Large intestine (tissue), 3 donors: ENCODE results near the gene TGFBR2. TPM values are rescaled to one million over a fixed set of nuclear protein-coding genes. Genes with fewer than 3 reads are reported as not detected.
"Not testable (repeated sequence)": the region's sequence is repeated elsewhere in the genome, so short reads cannot be mapped to it uniquely, and the experiment has no call there.

ENCODE experiments used
- DNase-seq, 2 donors: peaks; one replicate each; pipeline versions ENCODE4 v3.0.0 to v3.0.0-alpha.2; 2013
- H3K27ac ChIP-seq: one replicate; pipeline ENCODE4 v1.5.1; 2013; ENCODE audit warnings: low read length
- H3K27me3 ChIP-seq: 2 replicates; pipeline ENCODE4 v1.6.1; 2013; ENCODE audit warnings: low read length; ENCODE audit not compliant: control insufficient read depth, insufficient read depth
- H3K36me3 ChIP-seq: 2 replicates; pipeline ENCODE4 v1.6.1; 2013; ENCODE audit warnings: low read length; ENCODE audit not compliant: control insufficient read depth, insufficient read depth
- H3K4me1 ChIP-seq: one replicate; pipeline ENCODE4 v1.6.1; 2013; ENCODE audit warnings: low read length; ENCODE audit not compliant: control insufficient read depth, insufficient read depth
- H3K4me3 ChIP-seq: one replicate; pipeline ENCODE4 v1.5.1; 2013; ENCODE audit warnings: low read length
- H3K9me3 ChIP-seq: one replicate; pipeline ENCODE4 v1.6.1; 2013; ENCODE audit warnings: mild to moderate bottlenecking, low read depth, low read length, moderate library complexity; ENCODE audit not compliant: control insufficient read depth
- WGBS: methylation state at CpG from one replicate; pipeline ENCODE4 v1.1.5; 2013; ENCODE audit warnings: low lambda C conversion rate; ENCODE audit not compliant: insufficient coverage; 5-methylcytosine and 5-hydroxymethylcytosine counted together
- polyA plus RNA-seq: library from polyadenylated mRNA; unstranded; fragments of 120-200 nt; gene quantifications from one replicate; pipeline ENCODE4 v1.2.1, GENCODE V29; 2013

TGFBR2 gene
- polyA plus RNA-seq, 1 donor: 62.9 TPM

DNA sequence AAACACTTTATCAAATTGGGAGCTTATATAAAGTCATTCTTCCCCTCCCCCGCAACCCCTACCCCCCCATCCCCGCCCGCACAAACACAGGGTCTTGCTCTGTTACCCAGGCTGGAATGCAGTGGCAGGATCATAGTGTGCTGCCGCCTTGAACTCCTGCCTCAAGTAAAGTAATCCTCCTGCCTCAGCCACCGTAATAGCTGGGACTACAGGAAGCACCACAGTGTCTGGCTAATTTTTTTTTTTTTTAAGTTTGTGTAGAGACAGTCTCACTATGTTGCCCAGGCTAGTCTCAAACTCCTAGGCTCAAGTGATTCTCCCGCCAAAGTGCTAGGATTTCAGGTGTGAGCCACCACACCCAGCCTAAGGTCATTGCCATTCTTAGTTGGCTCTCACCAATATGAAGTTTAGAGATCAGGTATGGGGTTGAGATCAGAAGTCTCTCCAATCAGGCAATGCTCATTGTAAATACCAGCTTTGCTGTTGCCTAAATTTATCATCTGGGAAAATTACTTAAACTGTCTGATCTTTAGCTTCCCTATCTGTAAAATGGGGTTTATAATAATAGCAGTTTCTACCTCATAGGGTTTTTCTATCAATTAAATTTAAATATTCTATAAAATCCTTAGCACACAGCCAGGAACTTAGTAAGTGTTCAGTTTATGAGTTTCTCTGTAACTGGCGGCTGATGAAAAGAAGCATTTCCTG is 60.3 kb downstream of the TGFBR2 start:
- no CpG with 5 or more reads among the region's 7 CpGs for WGBS
- H3K27me3 ChIP-seq: no peaks in the 10 kb centered on the region
- H3K27ac ChIP-seq: no peak overlapping the region
- H3K4me3 ChIP-seq: no peak overlapping the region
- no peaks in the 10 kb centered on the region for H3K9me3 ChIP-seq
- peaks cover 28% of the 10 kb centered on the region for H3K36me3 ChIP-seq
- peaks cover 3% of the 10 kb centered on the region for H3K4me1 ChIP-seq
- DNase-seq: no peak

DNA sequence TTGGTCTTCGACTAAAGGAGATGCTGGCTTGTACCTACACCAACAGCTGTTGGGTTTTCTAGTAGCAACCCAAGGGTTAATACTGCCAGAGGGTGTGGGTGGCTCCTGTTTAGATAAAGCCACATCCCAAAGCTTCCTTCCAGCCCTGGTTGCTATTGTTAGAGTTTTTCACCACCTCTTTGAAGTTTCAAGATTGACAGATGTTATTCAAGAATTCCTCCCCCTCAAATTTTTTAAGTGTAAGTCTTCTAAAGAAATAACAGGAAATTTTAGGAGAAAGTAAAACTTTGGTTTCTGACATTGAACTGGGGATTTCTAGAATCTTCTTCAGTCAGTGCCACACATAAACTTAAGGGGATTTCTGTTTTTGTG is 60.9 kb downstream of the TGFBR2 start:
- Histone ChIP-seq H3K36me3 (peaks cover 34% of the 10 kb centered on the region), H3K4me3 (no peak overlapping the region), H3K4me1 (peaks cover 3% of the 10 kb centered on the region), H3K27me3 (no peaks in the 10 kb centered on the region), H3K27ac (no peak overlapping the region), H3K9me3 (no peaks in the 10 kb centered on the region)
- no peak for DNase-seq
- WGBS: no CpG with 5 or more reads among the region's 1 CpG

DNA sequence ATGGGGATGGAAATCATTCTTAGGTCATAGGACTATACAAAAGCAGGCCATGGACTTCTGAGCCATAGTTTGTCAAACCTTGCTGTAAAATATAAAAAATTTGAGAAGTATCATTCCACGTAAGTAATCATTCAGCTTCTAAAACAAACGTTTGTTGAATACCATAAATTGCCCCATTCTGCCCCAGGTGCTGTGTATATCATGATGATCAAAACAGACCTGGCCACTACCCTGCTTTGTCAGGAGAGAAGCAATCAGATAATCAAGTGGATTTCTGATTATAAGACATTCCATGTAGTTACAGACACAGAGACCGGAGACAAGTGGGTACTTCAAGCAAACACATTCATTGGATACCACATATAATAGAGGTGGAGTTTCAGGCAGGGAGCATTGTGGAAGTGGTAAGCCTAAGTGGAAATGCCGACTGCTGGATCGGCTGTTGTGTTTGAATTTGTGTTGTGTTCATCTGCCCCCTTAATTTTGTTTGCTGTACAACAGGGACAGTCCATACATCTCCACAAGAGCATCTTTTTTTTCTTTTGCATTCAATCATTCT is 61.7 kb downstream of the TGFBR2 start:
- DNase-seq: no peak
- H3K4me1 ChIP-seq: peaks cover 8% of the 10 kb centered on the region
- WGBS: no CpG with 5 or more reads among the region's 5 CpGs
- no peak overlapping the region for H3K27ac ChIP-seq
- H3K27me3 ChIP-seq: no peaks in the 10 kb centered on the region
- peaks cover 41% of the 10 kb centered on the region for H3K36me3 ChIP-seq
- H3K4me3 ChIP-seq: no peak overlapping the region
- no peaks in the 10 kb centered on the region for H3K9me3 ChIP-seq

DNA sequence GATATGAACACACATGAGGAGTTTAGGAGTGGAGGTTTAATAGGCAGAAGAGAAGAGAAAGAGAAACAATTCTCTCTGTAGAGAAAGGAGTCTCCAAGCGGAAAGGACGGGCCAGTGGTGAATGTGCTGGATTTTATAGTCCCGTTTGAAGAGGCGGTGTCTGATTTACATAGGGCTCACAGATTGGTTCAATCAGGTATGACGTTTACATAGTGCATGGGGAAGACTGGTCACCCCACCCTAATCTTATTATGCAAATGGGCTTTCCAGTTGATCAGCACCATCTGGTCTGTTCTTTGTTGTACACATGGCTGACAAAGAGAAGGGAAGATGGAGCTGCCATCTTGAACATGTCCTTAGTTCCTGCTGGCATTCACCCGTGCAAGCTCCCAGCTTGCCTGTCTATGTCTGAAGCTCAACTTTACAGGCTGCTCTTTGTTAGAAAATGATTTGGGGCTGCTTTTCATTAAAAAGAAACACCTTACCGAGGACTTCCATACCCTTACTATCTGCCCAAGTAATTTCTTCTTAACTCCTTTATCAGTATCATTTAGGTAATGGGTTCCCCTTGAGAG is 63.0 kb downstream of the TGFBR2 start:
- H3K4me1 ChIP-seq, DNase-seq, H3K27me3 ChIP-seq, H3K9me3 ChIP-seq, H3K4me3 ChIP-seq, H3K27ac ChIP-seq: not testable (repeated sequence)
- WGBS: no CpG with 5 or more reads among the region's 7 CpGs
- peaks cover 50% of the 10 kb centered on the region for H3K36me3 ChIP-seq

DNA sequence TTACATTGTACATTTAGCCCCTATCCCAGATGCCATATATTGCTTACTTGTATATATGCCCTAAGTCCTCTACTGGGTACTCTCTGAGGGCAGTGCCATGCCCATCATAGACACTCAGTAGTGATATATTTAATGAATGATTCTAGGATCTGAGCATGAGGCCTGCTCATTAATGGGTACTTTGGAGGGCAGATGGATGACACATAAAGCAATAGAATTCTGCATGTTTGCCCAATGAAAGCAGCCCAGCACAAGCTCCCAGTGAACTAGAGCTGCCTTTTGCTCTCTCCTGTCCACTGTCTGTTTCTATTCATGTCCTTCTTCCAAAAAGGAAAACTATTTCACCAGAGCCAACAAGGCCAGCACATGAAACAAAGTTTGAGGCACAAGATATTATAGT is 63.9 kb downstream of the TGFBR2 start:
- Histone ChIP-seq H3K9me3 (no peaks in the 10 kb centered on the region), H3K27ac (no peak overlapping the region), H3K27me3 (no peaks in the 10 kb centered on the region), H3K4me3 (no peak overlapping the region), H3K4me1 (peaks cover 7% of the 10 kb centered on the region), H3K36me3 (peaks cover 57% of the 10 kb centered on the region)
- no peak for DNase-seq

DNA sequence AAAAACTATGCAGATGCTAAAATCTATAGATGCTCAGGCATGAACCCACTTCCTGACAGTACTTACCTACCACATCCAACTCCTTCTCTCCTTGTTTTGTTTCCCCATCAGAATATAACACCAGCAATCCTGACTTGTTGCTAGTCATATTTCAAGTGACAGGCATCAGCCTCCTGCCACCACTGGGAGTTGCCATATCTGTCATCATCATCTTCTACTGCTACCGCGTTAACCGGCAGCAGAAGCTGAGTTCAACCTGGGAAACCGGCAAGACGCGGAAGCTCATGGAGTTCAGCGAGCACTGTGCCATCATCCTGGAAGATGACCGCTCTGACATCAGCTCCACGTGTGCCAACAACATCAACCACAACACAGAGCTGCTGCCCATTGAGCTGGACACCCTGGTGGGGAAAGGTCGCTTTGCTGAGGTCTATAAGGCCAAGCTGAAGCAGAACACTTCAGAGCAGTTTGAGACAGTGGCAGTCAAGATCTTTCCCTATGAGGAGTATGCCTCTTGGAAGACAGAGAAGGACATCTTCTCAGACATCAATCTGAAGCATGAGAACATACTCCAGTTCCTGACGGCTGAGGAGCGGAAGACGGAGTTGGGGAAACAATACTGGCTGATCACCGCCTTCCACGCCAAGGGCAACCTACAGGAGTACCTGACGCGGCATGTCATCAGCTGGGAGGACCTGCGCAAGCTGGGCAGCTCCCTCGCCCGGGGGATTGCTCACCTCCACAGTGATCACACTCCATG is 65.3 kb downstream of the TGFBR2 start:
- H3K27me3 ChIP-seq: no peaks in the 10 kb centered on the region
- H3K4me1 ChIP-seq: peaks cover 5% of the 10 kb centered on the region
- no CpG with 5 or more reads among the region's 20 CpGs for WGBS
- no peak for DNase-seq
- no peaks in the 10 kb centered on the region for H3K9me3 ChIP-seq
- H3K36me3 ChIP-seq: peaks cover 65% of the 10 kb centered on the region
- no peak overlapping the region for H3K27ac ChIP-seq
- no peak overlapping the region for H3K4me3 ChIP-seq

DNA sequence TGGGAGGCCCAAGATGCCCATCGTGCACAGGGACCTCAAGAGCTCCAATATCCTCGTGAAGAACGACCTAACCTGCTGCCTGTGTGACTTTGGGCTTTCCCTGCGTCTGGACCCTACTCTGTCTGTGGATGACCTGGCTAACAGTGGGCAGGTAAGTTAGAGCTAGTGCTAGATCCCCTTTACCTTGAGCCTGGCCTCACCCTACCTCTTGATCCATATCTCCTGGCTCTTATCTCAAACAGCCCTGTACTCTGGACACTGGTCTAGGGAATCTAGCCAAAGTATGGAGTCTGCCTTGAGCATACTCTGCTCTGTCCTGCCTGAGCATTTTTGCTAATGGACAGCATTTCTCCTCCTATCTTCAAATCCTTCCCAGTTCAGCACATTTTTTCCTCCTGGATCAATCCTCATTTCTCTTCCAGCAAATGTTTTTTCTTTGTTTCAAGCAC is 65.9 kb downstream of the TGFBR2 start:
- no peak for DNase-seq
- Histone ChIP-seq H3K27me3 (no peaks in the 10 kb centered on the region), H3K9me3 (no peaks in the 10 kb centered on the region), H3K36me3 (peaks cover 69% of the 10 kb centered on the region), H3K4me1 (peaks cover 5% of the 10 kb centered on the region), H3K27ac (no peak overlapping the region), H3K4me3 (no peak overlapping the region)
- no CpG with 5 or more reads among the region's 4 CpGs for WGBS

DNA sequence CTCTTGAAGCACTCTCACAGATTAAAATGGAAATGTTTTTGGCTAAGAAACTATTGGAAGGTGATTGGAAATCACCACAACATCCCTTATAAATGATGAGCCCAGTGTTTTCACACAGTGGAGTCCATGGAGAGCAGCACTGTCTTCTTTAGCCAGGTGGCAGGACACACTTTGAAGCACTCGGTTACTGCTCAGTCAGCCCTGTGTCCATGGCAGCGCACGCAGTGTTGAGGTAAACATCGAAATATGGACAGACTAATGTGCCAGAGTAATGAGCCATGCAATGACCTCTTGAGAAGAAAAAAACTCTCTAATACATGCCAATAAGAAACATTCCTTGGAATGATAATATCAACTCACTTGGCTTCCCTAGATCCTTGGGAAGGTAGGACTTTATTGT is 66.6 kb downstream of the TGFBR2 start:
- Histone ChIP-seq H3K4me3 (no peak overlapping the region), H3K27me3 (no peaks in the 10 kb centered on the region), H3K36me3 (peaks cover 73% of the 10 kb centered on the region), H3K27ac (no peak overlapping the region), H3K9me3 (no peaks in the 10 kb centered on the region), H3K4me1 (peaks cover 5% of the 10 kb centered on the region)
- DNase-seq: no peak
- WGBS: no CpG with 5 or more reads among the region's 4 CpGs

DNA sequence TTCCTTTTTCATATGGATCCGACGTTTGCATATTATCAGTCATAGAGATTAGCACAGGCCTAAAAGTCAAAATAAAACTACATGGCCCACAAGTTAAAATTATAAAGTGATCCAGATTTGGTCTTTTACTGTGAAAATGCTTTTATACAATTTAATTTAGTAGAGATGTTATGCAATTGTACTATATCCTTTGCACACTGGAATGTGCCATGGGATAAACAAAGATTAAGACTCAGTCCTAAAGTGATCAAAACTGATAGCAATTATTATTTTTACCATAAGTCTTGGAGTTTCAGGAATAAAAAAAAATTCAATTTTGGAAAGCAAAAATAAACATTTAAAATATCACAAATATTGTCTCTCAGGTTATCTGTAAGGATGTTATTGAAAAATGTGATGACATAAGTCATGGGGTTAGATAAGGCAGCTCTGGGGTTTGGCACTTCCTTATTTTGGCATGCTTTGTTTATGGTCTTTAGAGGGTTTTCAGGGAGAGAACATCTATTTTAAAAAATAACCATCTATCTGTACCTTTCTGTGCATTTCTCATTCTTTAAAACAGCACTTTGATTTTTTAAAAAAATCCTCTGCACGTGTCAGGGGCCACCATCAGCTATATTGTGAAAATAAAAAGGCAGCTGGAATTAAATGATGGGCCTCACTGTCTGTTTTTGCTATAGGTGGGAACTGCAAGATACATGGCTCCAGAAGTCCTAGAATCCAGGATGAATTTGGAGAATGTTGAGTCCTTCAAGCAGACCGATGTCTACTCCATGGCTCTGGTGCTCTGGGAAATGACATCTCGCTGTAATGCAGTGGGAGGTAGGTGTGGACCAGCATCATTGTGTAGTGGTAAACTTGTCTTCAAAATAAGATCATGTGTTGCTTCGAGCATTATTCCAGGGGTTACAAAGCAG is 67.3 kb downstream of the TGFBR2 start:
- no peak for DNase-seq
- Histone ChIP-seq H3K27ac (no peak overlapping the region), H3K36me3 (peaks cover 73% of the 10 kb centered on the region), H3K4me1 (peaks cover 5% of the 10 kb centered on the region), H3K9me3 (no peaks in the 10 kb centered on the region), H3K27me3 (no peaks in the 10 kb centered on the region), H3K4me3 (no peak overlapping the region)
- WGBS: no CpG with 5 or more reads among the region's 6 CpGs

DNA sequence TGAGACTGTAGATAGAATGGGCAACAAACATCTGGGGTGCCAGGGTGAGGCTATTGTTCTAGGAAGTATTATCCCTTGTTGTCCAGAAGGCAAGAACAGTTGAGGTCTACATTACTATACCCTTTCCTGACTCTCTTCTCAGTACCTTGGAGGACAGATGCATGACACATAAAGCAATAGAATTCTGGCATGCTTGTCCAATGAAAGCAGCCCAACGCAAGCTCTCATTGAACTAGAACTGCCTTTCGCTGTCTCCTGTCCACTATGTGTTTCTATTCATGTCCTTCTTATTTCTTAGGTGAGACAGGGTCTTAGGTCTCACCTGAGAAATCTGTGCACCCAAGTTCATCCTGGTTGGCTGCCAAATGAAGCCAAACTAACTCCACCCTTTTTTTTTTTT is 68.6 kb downstream of the TGFBR2 start:
- no peak overlapping the region for H3K4me3 ChIP-seq
- no peak overlapping the region for H3K27ac ChIP-seq
- DNase-seq: no peak
- WGBS: 100% methylated on average over 2 of the region's 2 CpGs
- H3K9me3 ChIP-seq: no peaks in the 10 kb centered on the region
- peaks cover 72% of the 10 kb centered on the region for H3K36me3 ChIP-seq
- H3K4me1 ChIP-seq: peaks cover 5% of the 10 kb centered on the region
- no peaks in the 10 kb centered on the region for H3K27me3 ChIP-seq
